Measurements from ENCODE around the gene ANXA8L1. TPM values are rescaled to one million over a fixed set of nuclear protein-coding genes. Genes with fewer than 3 reads are reported as not detected.
A peak's percentile ranks its signal among the peaks of the same experiment; 100 is the strongest.
"Not testable (repeated sequence)": the region's sequence is repeated elsewhere in the genome, so short reads cannot be mapped to it uniquely, and the experiment has no call there.

ANXA8L1 gene
- total and polyA plus RNA-seq, 2 of the 4 experiments (the other 2 are of a cell fraction) = 0.18 to 0.32 TPM

DNA sequence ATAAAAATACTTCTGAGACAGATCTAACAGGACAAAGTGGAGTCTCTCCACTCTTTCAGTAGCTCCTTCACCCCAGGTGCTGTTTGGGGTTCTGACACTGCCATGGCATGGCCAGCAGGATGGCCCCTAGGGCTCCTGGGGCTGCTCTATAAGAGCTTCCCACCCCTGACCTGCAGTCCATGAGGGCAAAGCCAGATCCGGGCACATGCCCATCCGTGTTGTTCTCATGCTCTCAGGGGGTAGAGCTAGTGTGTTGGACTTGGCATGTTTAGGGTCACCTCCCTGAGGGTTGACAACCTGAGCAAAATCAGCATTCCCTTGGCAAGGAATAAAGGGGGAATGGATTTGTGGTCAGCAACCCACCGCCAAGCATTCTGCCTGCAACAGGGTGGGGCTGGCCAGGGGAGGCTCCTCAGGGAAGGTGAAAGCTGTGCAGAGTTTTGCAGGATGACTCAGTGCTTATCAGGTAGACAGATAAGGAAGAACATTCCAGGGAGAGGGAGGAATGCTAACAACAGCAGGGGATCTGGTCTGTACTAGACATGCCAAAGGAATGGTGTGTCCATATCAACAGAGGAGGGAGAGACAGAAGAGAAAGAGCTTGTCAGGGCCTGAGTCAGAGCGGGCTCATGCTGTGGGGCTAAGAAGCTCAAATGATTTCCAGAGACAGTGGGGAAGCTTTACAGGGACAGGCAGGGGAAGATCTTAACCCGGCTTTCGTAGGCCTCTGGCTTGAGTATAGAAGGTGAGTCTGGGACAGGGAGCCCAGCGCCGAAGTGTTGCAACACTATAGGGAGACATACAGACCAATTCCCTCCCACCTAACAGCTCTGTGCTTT is 21.1 kb downstream of the ANXA8L1 start:
- Histone ChIP-seq H2BK120ac (ENCODE audit: low read depth, low read length) (peak overlapping the region; percentile 96), H3K9ac (ENCODE audit: low read depth, low read length) (peak overlapping the region; percentile 30; the same call in 1 of the 2 replicates), H3K4ac (ENCODE audit: low read depth, low read length) (peak overlapping the region; percentile 93), H2BK15ac (ENCODE audit: low read depth, low read length) (peak overlapping the region; percentile 81; the same call in 1 of the 3 replicates), H2BK20ac (ENCODE audit: low read depth, low read length) (peak overlapping the region; percentile 96), H3K18ac (ENCODE audit: low read depth, low read length) (peak overlapping the region; percentile 69), H2AK5ac (ENCODE audit: low read depth, low read length) (peak overlapping the region; percentile 97), H4K91ac (ENCODE audit: insufficient read depth, low read depth, low read length) (peak overlapping the region; percentile 99), H2BK5ac (ENCODE audit: low read depth, low read length, poor library complexity, severe bottlenecking) (peak overlapping the region; percentile 86), H3K56ac (ENCODE audit: extremely low read depth, insufficient read depth, low read length) (peak overlapping the region; percentile 97), H3K27ac (ENCODE audit: insufficient read depth, low read length) (peak overlapping the region; percentile 86), H4K5ac (ENCODE audit: low read depth, low read length) (peak overlapping the region; percentile 77), H4K8ac (ENCODE audit: low read depth in 2 of 2, low read length in 2 of 2) (peak overlapping the region; percentile 77 to 96), H3K14ac (replicated peaks; ENCODE audit: low read depth, low read length) (peak overlapping the region; percentile 79), H3K23ac (ENCODE audit: low read depth, low read length) (peak overlapping the region; percentile 76; the same call in 1 of the 2 replicates)
- H2AK9ac ChIP-seq (replicated peaks; ENCODE audit: low read depth, low read length, poor library complexity); H3K79me1 ChIP-seq (ENCODE audit: low read depth in 1 of 2, low read length in 2 of 2); H2AFZ ChIP-seq (replicated peaks; ENCODE audit: low read length, poor library complexity); intact Hi-C loops (cut with micrococcal nuclease); H3K9me1 ChIP-seq (ENCODE audit: insufficient read depth, low read length); dilution Hi-C loops (cut with HindIII; ENCODE audit: low sequenced_read_pairs, unreplicated experiment); H3K36me3 ChIP-seq (ENCODE audit: control insufficient read depth, insufficient read depth, low read length); H3K4me3 ChIP-seq (ENCODE audit: insufficient read depth, low read depth, low read length); H4K20me1 ChIP-seq (ENCODE audit: insufficient read depth, low read length); H3K9me3 ChIP-seq (ENCODE audit: control insufficient read depth, insufficient read depth, low read length); CTCF ChIA-PET; H3K27me3 ChIP-seq (ENCODE audit: control insufficient read depth, insufficient read depth, low read length); BruUV-seq (replicated peaks); H3K4me1 ChIP-seq (ENCODE audit: control insufficient read depth, insufficient read depth, low read length); in situ Hi-C loops (cut with MboI; ENCODE audit: low sequenced_read_pairs); POLR2A ChIA-PET (ENCODE audit: unreplicated experiment); H3K4me2 ChIP-seq (ENCODE audit: low read depth, low read length): not testable (repeated sequence)
- peak; percentile 63 for TF ChIP-seq CEBPB (IDR thresholded peaks at IDR 0.05; ENCODE audit: low read depth, low read length)
- WGBS, 2 experiments (ENCODE audit: extremely low coverage in 2 of 2, insufficient read length in 1 of 2) = no CpG with 5 or more reads among the region's 8 CpGs
- ATAC-seq (ENCODE audit: low read depth) = peak; percentile 87
- DNase-seq = peak; percentile 58

DNA sequence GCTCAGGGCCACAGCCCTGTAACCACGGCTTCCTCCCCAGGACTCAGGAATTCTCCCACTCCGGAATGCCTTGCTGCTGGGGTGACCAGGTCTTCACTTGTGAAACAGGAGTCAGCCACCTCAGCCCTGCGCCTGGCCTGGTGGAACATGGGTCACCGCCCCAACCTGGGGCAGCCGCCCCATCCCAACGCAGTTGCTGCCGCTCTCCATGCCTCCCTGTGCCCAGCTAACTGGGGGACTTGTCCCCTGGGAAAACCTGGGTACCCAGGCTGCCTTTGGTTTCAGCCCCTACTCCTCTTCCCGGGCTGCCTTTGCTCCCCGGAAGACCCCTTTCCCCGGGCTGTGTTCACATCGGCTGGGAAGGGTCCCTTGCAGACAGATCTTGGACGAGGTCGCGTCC is 22.2 kb downstream of the ANXA8L1 start:
- BruUV-seq (replicated peaks); DNase-seq; H4K20me1 ChIP-seq (ENCODE audit: insufficient read depth, low read length); H3K36me3 ChIP-seq (ENCODE audit: control insufficient read depth, insufficient read depth, low read length); H2AFZ ChIP-seq (replicated peaks; ENCODE audit: low read length, poor library complexity); POLR2A ChIA-PET (ENCODE audit: unreplicated experiment); H3K9me1 ChIP-seq (ENCODE audit: insufficient read depth, low read length); H2BK15ac ChIP-seq (ENCODE audit: low read depth, low read length); H3K4me1 ChIP-seq (ENCODE audit: control insufficient read depth, insufficient read depth, low read length); intact Hi-C loops (cut with micrococcal nuclease); H3K79me1 ChIP-seq (ENCODE audit: low read depth in 1 of 2, low read length in 2 of 2); in situ Hi-C loops (cut with MboI; ENCODE audit: low sequenced_read_pairs); H3K27me3 ChIP-seq (ENCODE audit: control insufficient read depth, insufficient read depth, low read length); H2AK9ac ChIP-seq (replicated peaks; ENCODE audit: low read depth, low read length, poor library complexity); H3K9me3 ChIP-seq (ENCODE audit: control insufficient read depth, insufficient read depth, low read length); dilution Hi-C loops (cut with HindIII; ENCODE audit: low sequenced_read_pairs, unreplicated experiment): not testable (repeated sequence)
- no CpG with 5 or more reads among the region's 14 CpGs for WGBS, 2 experiments (ENCODE audit: extremely low coverage in 2 of 2, insufficient read length in 1 of 2)
- Histone ChIP-seq H3K4me2 (ENCODE audit: low read depth, low read length) (peak overlapping the region; percentile 22; the same call in 1 of the 2 replicates), H2BK120ac (ENCODE audit: low read depth, low read length) (peak overlapping the region; percentile 96), H3K4me3 (ENCODE audit: insufficient read depth, low read depth, low read length) (peak overlapping the region; percentile 32; the same call in 1 of the 2 replicates), H3K56ac (ENCODE audit: extremely low read depth, insufficient read depth, low read length) (peak overlapping the region; percentile 72; the same call in 1 of the 2 replicates), H3K14ac (replicated peaks; ENCODE audit: low read depth, low read length) (peak overlapping the region; percentile 66), H3K4ac (ENCODE audit: low read depth, low read length) (peak overlapping the region; percentile 96), H3K27ac (ENCODE audit: insufficient read depth, low read length) (peak overlapping the region; percentile 90), H3K9ac (ENCODE audit: low read depth, low read length) (peak overlapping the region; percentile 63), H3K23ac (ENCODE audit: low read depth, low read length) (0 out of 2 replicates have a peak overlapping the region, but pooled peaks have one; percentile 73), H3K18ac (ENCODE audit: low read depth, low read length) (peak overlapping the region; percentile 83), H2BK5ac (ENCODE audit: low read depth, low read length, poor library complexity, severe bottlenecking) (peak overlapping the region; percentile 99), H4K91ac (ENCODE audit: insufficient read depth, low read depth, low read length) (peak overlapping the region; percentile 93), H4K5ac (ENCODE audit: low read depth, low read length) (peak overlapping the region; percentile 78), H2AK5ac (ENCODE audit: low read depth, low read length) (peak overlapping the region; percentile 97), H4K8ac (ENCODE audit: low read depth in 2 of 2, low read length in 2 of 2) (peak overlapping the region; percentile 75 to 96), H2BK20ac (ENCODE audit: low read depth, low read length) (peak overlapping the region; percentile 82)
- CTCF ChIA-PET = interaction anchor here (0.6 kb wide), 1 partner anchor 104 kb away, joined by 3 read pairs; no protein-coding TSS in a partner anchor
- peak; percentile 9 for ATAC-seq (ENCODE audit: low read depth)
